Chondrocyte (in vitro differentiated cells): ENCODE results near the gene SH2D3C. TPM values are rescaled to one million over a fixed set of nuclear protein-coding genes. Genes with fewer than 3 reads are reported as not detected.

ENCODE experiments used
- DNase-seq: peaks from one replicate; pipeline ENCODE4 v3.0.0; 2021; ENCODE audit warnings: mixed read lengths, low spot score
- H3K27ac Mint-ChIP-seq: one replicate; pipeline ENCODE4 v1.8.0; 2021; ENCODE audit warnings: mild to moderate bottlenecking, moderate library complexity, mixed read lengths; ENCODE audit not compliant: unreplicated experiment
- H3K27me3 Mint-ChIP-seq: 2 replicates; pipeline ENCODE4 v1.8.0; 2021; ENCODE audit warnings: low read depth, mixed read lengths
- H3K36me3 Mint-ChIP-seq: 2 replicates; pipeline ENCODE4 v1.8.0; 2021; ENCODE audit warnings: low read depth, mixed read lengths
- H3K4me1 Mint-ChIP-seq: 2 replicates; pipeline ENCODE4 v1.8.0; 2021; ENCODE audit warnings: low read depth, mild to moderate bottlenecking, mixed read lengths
- H3K4me3 Mint-ChIP-seq: one replicate; pipeline ENCODE4 v1.8.0; 2021; ENCODE audit warnings: mild to moderate bottlenecking, moderate library complexity, mixed read lengths; ENCODE audit not compliant: unreplicated experiment
- H3K9me3 Mint-ChIP-seq: 2 replicates; pipeline ENCODE4 v1.8.0; 2021; ENCODE audit warnings: low read depth, mixed read lengths
- CTCF ChIP-seq: fragments of 200-600 bp; sonication (generic); IDR thresholded peaks from 2 replicates; pipeline ENCODE4 v1.5.0; 2021; ENCODE audit warnings: antibody characterized with exemption, mild to moderate bottlenecking, moderate library complexity
- total RNA-seq: library from RNA; stranded (reverse); gene quantifications from 3 replicates; pipeline ENCODE4 v1.2.1, GENCODE V29; 2021

Gene SH2D3C
- total RNA-seq, 1 donor from 2014 or later: 9.9 TPM

- Mint-ChIP-seq H3K4me3 (no peak overlapping the region), H3K27ac (no peak overlapping the region), H3K9me3 (no peaks in the 10 kb centered on the region), H3K27me3 (no peaks in the 10 kb centered on the region), H3K4me1 (peaks cover 64% of the 10 kb centered on the region), H3K36me3 (peaks cover 5% of the 10 kb centered on the region)
- DNase-seq: no peak
- no peak for TF ChIP-seq CTCF
These were observed 13.0 kb downstream of the SH2D3C start for GRCh38 chr9:127765418-127765817.

GRCh38 chr9:127763918-127764384 lies 14.5 kb downstream of the SH2D3C start:
- TF ChIP-seq CTCF: peak; percentile 63
- H3K4me1 Mint-ChIP-seq: peaks cover 53% of the 10 kb centered on the region
- H3K9me3 Mint-ChIP-seq: no peaks in the 10 kb centered on the region
- DNase-seq: no peak
- peaks cover 5% of the 10 kb centered on the region for H3K36me3 Mint-ChIP-seq
- no peaks in the 10 kb centered on the region for H3K27me3 Mint-ChIP-seq
- H3K27ac Mint-ChIP-seq: peak overlapping the region; percentile 17
- H3K4me3 Mint-ChIP-seq: no peak overlapping the region

- peaks cover 45% of the 10 kb centered on the region for H3K4me1 Mint-ChIP-seq
- no peak overlapping the region for H3K27ac Mint-ChIP-seq
- no peaks in the 10 kb centered on the region for H3K27me3 Mint-ChIP-seq
- H3K9me3 Mint-ChIP-seq: no peaks in the 10 kb centered on the region
- TF ChIP-seq CTCF: no peak
- peaks cover 5% of the 10 kb centered on the region for H3K36me3 Mint-ChIP-seq
- H3K4me3 Mint-ChIP-seq: no peak overlapping the region
- no peak for DNase-seq
These were observed 16.3 kb downstream of the SH2D3C start for GRCh38 chr9:127762111-127762676.

GRCh38 chr9:127761491-127761956 lies 16.9 kb downstream of the SH2D3C start:
- H3K36me3 Mint-ChIP-seq: peaks cover 5% of the 10 kb centered on the region
- no peak overlapping the region for H3K4me3 Mint-ChIP-seq
- DNase-seq: no peak
- peaks cover 40% of the 10 kb centered on the region for H3K4me1 Mint-ChIP-seq
- no peaks in the 10 kb centered on the region for H3K9me3 Mint-ChIP-seq
- H3K27ac Mint-ChIP-seq: no peak overlapping the region
- no peak for TF ChIP-seq CTCF
- H3K27me3 Mint-ChIP-seq: no peaks in the 10 kb centered on the region

GRCh38 chr9:127761061-127761460 lies 17.4 kb downstream of the SH2D3C start:
- no peak for DNase-seq
- no peaks in the 10 kb centered on the region for H3K9me3 Mint-ChIP-seq
- H3K27ac Mint-ChIP-seq: no peak overlapping the region
- no peak overlapping the region for H3K4me3 Mint-ChIP-seq
- H3K27me3 Mint-ChIP-seq: no peaks in the 10 kb centered on the region
- TF ChIP-seq CTCF: no peak
- H3K36me3 Mint-ChIP-seq: peaks cover 2% of the 10 kb centered on the region
- H3K4me1 Mint-ChIP-seq: peaks cover 36% of the 10 kb centered on the region
